GM18511 (cell line): ENCODE measurements around the gene ZG16.
"Not testable (repeated sequence)": the region's sequence is repeated elsewhere in the genome, so short reads cannot be mapped to it uniquely, and the experiment has no call there.

ENCODE experiments used
- ATAC-seq: cut with Tn5 transposase; IDR thresholded peaks from one replicate; pipeline ENCODE4 v1.9.1; 2021; ENCODE audit warnings: mild to moderate bottlenecking, moderate library complexity; ENCODE audit not compliant: unreplicated experiment

The ZG16 gene

DNA sequence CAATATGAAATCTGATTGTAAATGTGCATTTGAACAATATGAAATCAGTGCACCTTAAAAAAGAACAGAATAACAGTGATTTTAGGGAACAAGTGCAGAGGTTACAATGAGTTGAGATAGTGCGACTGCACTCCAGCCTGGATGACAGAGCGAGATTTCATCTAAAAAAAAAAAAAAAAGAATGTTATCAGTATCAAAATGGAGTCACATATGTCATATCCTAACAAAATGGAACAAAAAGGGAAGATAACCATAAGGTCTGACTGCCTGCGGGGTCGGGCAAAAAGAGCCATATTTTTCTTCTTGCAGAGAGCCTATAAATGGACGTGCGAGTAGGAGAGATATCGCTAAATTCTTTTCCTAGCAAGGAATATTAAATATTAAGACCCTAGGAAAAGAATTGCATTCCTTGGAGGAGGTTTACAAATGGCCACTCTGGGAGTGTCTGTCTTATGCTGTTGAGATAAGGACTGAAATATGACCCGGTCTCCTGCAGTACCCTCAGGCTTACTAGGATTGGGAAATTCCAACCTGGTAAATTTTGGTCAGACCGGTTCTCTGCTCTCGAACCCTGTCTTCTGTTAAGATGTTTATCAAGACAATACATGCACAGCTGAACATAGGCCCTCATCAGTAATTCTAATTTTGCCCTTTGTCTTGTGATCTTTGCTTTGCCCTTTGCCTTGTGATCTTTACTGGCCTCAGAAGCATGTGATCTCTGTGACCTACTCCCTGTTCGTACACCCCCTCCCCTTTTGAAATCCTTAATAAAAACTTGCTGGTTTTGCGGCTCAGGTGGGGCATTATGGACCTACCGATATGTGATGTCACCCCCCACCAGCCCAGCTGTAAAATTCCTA, 5.3 kb downstream of the ZG16 start:
- not testable (repeated sequence) for ATAC-seq

DNA sequence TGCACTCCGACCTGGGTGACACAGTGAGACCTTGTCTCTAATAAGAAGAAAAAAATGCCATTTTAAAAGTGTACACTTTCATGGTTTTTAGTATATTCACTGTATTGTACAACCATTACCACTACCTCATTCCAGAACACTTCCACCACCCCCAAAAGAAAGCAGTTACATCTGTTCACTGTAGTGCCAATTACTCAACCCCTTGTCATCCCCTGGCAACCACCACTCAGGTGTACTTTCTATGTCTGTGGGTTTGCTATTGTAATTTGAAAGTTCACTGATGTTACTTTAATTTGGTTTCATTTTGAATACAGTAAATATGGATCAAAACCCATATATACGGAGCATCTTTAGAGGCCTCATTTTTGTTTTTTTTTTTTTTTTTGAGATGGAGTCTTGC, 6.1 kb downstream of the ZG16 start:
- ATAC-seq: no peak

DNA sequence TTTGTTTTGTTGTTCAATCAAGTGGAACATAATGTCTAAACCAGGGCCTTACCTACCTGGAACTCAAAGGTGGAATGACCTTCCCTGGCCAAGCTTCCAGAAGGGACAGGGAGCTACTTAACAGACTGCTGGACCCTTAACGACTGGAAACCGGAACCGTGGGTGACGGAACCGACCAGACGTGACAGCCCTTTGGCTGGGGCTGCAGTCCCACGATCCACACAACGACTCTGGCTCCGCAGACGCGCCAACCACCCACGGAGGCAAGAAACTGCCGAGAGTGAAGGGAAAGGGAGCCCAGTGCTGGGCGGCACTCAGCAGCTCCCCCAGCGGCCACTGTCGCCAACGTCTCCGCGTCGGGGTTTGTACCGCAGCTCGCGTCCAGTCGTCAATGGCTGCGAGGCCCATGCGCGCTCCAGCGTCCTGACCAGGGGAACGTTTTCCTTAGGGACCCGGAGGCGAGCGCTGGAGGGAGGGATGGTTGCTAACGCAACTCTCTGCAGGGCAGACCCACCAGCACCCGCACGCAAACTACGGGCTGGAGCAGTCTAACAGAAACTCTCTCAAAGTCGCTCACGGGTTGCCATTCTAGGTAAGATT, 6.9 kb downstream of the ZG16 start:
- ATAC-seq: no peak

DNA sequence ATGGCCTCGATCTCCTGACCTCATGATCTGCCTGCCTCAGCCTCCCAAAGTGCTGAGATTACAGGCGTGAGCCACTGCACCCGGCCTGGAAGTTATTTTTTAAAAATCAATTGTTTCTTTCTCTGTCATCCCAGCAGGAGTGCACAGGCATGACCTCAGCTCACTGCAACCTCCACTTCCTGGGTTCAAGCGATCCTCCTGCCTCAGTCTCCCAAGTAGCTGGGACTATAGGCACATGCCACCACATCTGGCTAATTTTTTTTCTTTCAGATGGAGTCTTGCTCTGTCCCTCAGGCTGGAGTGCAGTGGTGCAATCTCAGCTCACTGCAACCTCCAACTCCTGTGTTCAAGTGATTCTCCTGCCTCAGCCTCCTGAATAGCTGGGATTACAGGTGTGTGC, 9.1 kb downstream of the ZG16 start:
- ATAC-seq: not testable (repeated sequence)

DNA sequence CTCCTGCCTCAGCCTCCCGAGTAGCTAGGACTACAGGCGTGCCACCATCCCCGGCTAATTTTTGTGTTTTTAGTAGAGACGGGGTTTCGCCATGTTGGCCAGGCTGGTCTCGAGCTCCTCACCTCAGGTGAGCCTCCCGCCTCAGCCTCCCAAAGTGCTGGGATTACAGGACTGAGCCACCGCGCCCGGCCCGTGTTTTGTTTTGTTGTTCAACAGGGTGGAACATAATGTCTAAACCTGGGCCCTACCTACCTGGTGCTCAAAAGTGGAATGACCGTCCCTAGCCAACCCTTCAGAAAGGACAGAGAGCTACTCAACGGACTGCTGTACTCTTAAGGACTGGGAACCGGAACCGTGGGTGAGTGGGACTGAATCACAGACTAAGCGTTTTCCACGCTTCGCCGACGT, 11.7 kb downstream of the ZG16 start:
- ATAC-seq: no peak

DNA sequence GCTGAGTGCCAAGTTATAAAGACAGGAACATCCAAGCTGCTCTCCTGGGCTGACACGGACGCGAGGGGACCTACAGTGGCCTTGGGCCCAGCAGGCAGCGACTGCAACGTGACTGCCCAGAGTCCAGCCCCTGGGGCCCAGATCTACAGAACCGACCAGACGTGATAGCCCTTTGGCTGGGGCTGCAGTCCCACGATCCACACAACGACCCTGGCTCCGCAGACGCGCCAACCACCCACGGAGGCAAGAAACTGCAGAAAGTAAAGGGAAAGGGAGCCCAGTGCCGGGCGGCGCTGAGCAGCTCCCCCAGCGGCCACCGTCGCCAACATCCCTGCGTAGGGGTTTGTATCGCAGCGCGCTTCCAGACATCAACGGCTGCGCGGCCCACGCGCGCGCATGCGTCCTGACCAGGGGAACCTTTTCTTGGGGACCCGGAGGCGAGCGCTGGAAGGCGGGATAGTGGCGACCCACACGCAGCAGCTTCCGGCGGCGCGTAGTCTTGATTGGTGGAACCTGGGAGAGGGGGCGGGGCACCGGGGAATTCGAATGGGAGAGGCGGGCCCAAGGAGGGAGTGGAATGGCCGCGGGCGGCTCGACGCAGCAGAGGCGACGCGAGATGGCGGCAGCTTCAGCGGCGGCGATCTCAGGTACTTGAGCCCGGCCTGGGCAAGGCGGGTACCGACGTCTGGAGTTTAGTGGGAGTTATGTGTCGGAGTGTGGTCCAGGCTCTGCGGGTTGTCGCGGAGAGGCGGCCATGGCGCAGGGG, 12.3 kb downstream of the ZG16 start, which contains the start of gene KIF22:
KIF22 (plus strand) TSS at position 569 of the 766 bp plus-strand sequence; CDS start at position 578, 9 bp downstream.
- peak; percentile 96 for ATAC-seq

DNA sequence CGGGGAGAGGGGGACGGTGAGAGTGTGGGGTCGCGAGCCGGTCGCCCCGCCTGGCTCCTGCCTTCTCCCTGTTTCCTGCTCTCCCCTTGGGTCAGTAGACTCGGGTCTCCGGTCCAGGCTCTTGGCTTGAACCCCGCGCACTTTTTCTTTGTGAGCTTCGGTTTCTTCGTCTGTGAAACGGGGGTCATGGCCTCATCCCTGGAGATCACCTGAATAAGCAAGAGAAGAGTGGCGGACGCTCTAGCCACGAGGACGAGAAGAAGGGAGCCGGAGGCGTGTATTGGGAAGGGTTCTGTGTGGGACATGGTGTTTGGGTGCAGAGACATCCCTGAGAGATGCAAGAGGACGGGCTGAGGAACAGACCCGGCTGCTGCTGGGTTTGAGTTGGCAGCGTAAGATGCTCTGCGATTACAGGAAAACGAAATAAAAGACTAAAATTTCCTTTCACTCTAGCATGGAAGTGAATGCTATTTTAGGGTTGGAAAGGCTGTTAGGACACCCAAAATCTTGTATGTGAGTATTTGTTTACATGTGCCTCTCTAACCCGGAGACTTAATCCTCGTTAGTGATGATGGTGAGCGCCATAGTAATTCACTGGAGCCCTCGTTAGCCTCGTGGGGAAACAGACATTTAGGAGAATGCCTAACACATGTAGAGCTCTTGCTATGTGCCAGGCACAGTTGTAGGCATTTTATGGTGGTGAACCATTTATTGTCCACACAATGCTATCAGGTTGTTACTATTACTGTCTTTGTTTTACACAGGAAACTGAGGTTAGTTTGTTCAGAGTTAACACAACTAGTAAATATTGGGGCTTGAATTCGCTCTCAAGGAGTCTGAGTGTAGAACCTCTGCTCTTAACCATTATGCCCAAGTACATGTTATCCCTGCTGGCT, 13.1 kb downstream of the ZG16 start:
- ATAC-seq: peak; percentile 4

DNA sequence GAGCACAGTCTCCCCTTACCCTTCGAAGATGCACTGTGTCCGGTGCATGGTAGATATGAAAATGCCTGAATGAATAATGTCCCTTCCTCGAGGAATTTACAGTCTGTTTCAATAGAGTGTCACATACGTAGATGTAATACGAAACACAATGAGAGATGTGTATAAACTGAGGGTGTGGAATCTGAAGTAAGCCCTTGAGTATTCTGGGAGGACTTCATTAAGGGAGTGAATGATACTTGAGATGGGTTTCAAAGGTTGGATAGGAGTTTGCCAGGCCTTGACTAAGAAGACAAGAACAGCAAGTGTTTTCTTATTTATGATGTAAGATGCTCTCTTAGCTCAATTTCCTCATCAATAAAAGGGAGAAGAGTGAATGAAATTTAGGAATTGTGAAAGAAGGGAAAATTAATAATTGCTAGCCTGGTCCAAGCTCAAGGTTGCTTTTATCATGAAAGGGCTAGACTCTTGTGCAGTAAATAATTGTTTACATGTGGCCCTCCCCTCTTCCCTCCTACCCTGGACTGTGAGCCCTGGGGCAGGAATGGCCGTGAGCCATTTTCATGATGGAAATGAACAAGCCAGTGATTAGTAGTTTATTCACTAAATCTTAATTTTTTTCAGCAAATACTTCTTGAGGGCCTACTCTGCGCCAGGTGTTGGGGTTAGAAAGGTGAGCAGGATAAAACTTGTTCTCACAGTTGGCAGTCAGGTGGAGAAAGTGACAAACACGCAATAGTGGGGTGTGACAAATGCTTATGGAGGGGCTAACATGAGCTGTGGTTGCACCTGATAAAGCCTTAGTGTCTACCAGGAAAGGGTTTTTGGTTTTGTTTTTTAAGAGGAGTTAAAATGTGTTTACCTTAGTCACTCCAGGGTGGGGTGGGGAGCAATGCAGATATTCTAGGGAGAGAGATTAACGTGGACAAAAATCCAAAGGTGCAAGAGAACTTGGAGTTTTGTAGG, 14.1 kb downstream of the ZG16 start:
- no peak for ATAC-seq

DNA sequence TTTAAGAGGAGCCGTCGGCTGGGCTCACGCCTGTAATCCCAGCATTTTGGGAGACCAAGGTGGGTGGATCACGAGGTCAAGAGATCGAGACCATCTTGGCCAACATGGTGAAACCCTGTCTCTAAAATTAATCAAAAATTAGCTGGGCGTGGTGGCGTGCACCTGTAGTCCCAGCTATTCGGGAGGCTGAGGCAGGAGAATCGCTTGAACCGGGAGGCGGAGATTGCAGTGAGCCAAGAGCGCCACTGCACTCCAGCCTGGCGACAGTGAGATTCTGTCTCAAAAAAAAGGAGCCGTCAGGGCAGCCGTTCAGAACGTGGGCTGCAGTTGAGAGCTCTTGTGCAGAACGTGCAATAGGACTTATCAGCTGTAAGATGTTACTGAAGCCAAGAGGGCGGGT, 15.1 kb downstream of the ZG16 start:
- ATAC-seq: not testable (repeated sequence)

DNA sequence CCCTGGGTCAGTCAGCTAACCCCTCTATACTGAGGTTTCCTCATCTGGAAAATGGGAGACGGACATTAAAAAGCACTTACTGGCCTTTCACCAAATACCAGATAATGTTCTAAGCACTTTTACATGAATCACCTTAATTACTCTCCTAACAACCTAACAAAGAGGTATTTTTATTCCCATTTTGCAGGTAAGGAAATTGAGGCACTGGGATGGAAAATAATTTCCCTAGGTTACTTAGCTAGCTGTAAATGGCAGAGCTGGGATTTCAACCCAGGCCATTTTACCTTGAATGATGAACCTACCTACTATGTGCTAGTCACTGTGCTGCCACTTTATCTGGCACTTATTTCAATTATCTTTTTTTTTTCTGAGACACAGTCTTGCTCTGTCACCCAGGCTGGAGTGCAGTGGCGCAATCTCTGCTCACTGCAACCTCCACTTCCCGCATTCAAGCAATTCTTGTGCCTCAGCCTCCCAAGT, 16.2 kb downstream of the ZG16 start:
- no peak for ATAC-seq

DNA sequence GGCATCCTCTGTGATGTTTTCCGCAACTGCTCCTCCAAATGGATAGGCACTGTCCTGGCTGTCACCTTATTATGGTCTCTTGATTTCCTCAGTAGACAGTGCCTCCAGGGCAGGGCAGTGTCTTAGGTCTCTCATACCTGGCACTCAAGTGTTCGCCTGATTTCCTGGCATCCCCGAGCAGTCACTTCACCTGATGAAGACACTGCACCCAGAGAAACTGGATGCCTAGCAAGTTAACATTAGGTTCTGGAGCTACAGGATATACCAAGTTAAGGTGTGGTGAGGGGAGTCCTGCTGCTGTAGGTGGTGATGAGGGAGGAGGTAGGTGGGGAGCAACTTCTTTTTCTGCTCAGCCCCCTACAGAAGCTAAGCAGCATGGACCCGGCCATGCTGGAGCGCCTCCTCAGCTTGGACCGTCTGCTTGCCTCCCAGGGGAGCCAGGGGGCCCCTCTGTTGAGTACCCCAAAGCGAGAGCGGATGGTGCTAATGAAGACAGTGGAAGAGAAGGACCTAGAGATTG, 24.4 kb downstream of the ZG16 start:
- ATAC-seq: no peak

DNA sequence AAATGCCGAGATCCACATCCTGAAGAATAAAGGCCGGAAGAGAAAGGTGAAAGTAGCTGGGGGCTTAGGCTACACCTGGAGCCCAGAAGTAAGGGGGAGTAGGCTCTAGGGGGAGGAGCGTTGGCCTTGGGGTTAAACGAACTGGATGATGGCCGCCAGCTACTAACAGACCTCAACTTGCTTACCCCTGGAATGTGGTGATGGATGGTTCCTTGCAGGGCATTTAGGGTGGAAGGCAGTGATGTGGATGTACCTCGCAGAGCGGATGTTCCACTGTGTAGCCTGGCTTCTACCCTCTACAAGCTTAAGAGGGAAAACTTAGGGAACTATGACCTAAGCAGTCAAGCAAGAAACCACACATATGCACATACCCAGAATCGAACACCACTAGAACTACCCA, 26.0 kb downstream of the ZG16 start:
- ATAC-seq: no peak

DNA sequence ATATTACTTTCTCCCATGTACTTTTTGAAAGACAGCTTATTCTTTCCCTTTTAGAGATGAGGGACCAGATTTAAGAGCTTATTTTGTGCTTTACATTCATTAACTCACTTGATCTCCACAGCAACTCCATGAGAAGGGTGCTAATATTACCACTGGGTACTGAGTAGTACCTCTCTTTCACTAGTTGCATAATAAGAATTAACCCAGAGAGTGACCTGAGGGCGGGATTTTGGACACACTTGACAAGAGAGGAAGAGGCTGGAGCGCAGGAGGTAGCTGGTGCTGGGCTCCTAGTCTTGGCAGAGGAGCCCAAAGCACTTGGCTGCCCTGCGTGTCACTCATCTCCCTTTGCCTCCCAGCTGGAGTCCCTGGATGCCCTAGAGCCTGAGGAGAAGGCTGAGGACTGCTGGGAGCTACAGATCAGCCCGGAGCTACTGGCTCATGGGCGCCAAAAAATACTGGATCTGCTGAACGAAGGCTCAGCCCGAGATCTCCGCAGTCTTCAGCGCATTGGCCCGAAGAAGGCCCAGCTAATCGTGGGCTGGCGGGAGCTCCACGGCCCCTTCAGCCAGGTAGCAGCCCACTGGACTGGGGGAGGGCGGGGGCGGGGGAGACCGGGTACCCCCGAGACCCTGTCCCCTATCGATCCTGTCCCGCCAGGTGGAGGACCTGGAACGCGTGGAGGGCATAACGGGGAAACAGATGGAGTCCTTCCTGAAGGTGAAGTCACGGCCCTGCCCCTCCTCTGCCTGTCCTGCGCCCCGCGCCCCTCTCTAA, 26.6 kb downstream of the ZG16 start:
- no peak for ATAC-seq

DNA sequence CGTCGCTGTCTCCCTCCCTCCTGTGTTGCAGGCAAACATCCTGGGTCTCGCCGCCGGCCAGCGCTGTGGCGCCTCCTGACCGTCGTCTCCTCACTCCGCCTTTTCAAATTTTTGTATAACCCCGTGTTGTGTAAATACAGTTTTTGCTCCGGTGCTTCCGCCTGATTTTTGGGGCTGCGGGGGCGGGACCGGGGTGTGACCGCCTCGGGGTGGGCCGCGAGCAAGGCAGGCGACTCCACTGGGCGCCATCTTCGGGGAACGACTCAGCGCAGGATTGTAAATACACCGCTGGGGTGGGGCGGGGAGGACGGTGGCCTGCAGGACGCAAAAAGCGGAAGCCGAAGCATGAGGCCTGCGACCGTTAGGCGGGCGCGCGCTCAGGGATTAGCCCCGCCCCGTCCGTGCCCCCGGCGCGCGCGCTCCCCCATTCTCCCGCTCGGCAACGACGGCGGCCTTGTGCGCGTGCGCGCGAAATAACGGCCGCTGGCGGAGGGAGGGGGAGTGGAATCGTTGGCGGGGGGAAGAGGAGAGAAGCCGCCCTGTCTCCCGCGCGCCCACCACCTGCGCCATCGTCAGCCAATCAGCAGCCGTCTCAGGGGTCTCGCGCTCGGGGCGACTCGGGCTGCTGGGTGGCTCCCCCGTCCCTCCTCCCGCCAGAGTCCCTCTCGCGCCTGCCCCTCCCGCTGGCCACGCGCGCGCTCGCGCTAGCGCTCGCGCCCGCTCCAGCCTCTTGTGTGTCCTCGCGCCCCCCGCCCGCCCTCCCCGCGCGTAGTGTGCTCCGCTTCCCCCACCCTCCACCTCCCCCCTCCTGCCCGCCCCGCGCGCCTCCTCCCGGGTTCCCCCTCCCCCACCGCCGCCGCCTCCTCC, 27.4 kb downstream of the ZG16 start:
- ATAC-seq: peak; percentile 58

DNA sequence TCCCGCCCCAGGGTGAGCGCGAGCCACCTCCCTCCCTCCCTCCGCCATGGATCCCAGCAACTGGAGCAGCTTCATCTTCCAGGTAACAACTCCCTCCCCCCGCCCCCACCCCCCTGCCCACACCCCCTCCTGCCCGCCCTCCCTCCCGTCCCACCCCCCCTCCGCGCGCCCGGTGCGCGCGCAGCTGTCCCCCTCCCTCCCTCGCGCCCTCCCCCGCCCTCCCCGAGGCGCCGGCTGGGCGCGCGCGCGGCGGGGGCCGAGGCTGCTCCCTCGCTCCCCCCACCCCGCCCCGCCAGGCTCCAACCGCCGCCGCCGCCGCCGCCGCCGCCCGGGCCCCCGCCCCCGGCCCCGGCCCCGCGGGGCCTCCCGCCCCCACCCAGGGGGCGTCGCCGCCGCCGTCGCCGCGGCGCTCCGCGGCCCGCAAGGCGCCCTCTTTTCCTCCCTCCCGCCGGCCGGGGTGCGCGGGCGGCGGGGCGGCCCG, 28.1 kb downstream of the ZG16 start, which contains the start of gene MAZ:
MAZ (plus strand) TSS at position 431 of the 481 bp plus-strand sequence. CDS start 173 bp downstream, outside the sequence.
- ATAC-seq: no peak

DNA sequence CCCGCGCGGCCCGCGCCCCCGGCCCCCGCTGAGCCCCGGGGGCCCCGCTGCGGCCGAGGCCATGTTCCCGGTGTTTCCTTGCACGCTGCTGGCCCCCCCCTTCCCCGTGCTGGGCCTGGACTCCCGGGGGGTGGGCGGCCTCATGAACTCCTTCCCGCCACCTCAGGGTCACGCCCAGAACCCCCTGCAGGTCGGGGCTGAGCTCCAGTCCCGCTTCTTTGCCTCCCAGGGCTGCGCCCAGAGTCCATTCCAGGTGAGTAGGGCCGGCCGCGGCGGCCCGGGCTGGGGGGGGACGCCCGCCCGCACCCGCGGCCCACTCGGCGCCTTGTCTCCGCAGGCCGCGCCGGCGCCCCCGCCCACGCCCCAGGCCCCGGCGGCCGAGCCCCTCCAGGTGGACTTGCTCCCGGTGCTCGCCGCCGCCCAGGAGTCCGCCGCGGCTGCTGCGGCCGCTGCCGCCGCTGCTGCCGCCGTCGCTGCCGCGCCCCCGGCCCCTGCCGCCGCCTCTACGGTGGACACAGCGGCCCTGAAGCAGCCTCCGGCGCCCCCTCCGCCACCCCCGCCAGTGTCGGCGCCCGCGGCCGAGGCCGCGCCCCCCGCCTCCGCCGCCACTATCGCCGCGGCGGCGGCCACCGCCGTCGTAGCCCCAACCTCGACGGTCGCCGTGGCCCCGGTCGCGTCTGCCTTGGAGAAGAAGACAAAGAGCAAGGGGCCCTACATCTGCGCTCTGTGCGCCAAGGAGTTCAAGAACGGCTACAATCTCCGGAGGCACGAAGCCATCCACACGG, 28.8 kb downstream of the ZG16 start:
- no peak for ATAC-seq
